ENCODE results near the gene NSDHL. TPM values are rescaled to one million over a fixed set of nuclear protein-coding genes. Genes with fewer than 3 reads are reported as not detected.

Gene NSDHL
- polyA plus RNA-seq, 2 donors, result 43.3 to 60.6 TPM

GRCh38 chrX:152915541-152916241 lies 84.8 kb downstream of the NSDHL start:
- 39 to 49% methylated on average over 13 of the region's 13 CpGs for WGBS, 2 donors
- Histone ChIP-seq H3K27ac (ENCODE audit: low read depth in 2 of 2, low read length in 1 of 2) (no peak overlapping the region), H3K36me3 (ENCODE audit: control insufficient read depth in 2 of 2, insufficient read depth in 2 of 2, low read length in 1 of 2) (peaks cover 0 to 38% of the 10 kb centered on the region in 2 donors), H3K4me1 (ENCODE audit: control insufficient read depth in 2 of 2, insufficient read depth in 2 of 2, low read length in 1 of 2) (peaks cover 0 to 5% of the 10 kb centered on the region in 2 donors), H3K9me3 (ENCODE audit: control insufficient read depth in 2 of 2, insufficient read depth in 1 of 2, low read depth in 1 of 2, low read length in 1 of 2) (no peaks in the 10 kb centered on the region), H3K27me3 (ENCODE audit: control insufficient read depth in 1 of 2, insufficient read depth in 2 of 2, low read length in 2 of 2) (no peaks in the 10 kb centered on the region), H3K4me3 (ENCODE audit: low read depth in 1 of 2, low read length in 2 of 2) (no peak overlapping the region)

GRCh38 chrX:152917656-152918579 lies 87.1 kb downstream of the NSDHL start:
- H3K36me3 ChIP-seq (ENCODE audit: control insufficient read depth in 2 of 2, insufficient read depth in 2 of 2, low read length in 1 of 2), result peaks cover 0 to 40% of the 10 kb centered on the region in 2 donors
- no peak overlapping the region for H3K4me3 ChIP-seq (ENCODE audit: low read depth in 1 of 2, low read length in 2 of 2)
- H3K27ac ChIP-seq (ENCODE audit: low read depth in 2 of 2, low read length in 1 of 2), result no peak overlapping the region
- no peaks in the 10 kb centered on the region for H3K27me3 ChIP-seq (ENCODE audit: control insufficient read depth in 1 of 2, insufficient read depth in 2 of 2, low read length in 2 of 2)
- 70 to 76% methylated on average over 21 of the region's 21 CpGs for WGBS, 2 donors
- no peaks in the 10 kb centered on the region for H3K4me1 ChIP-seq (ENCODE audit: control insufficient read depth in 2 of 2, insufficient read depth in 2 of 2, low read length in 1 of 2)
- no peaks in the 10 kb centered on the region for H3K9me3 ChIP-seq (ENCODE audit: control insufficient read depth in 2 of 2, insufficient read depth in 1 of 2, low read depth in 1 of 2, low read length in 1 of 2)

GRCh38 chrX:152918707-152919106 lies 87.8 kb downstream of the NSDHL start:
- H3K36me3 ChIP-seq (ENCODE audit: control insufficient read depth in 2 of 2, insufficient read depth in 2 of 2, low read length in 1 of 2), result peaks cover 0 to 42% of the 10 kb centered on the region in 2 donors
- H3K4me1 ChIP-seq (ENCODE audit: control insufficient read depth in 2 of 2, insufficient read depth in 2 of 2, low read length in 1 of 2), result no peaks in the 10 kb centered on the region
- no peak overlapping the region for H3K27ac ChIP-seq (ENCODE audit: low read depth in 2 of 2, low read length in 1 of 2)
- no peak overlapping the region for H3K4me3 ChIP-seq (ENCODE audit: low read depth in 1 of 2, low read length in 2 of 2)
- H3K9me3 ChIP-seq (ENCODE audit: control insufficient read depth in 2 of 2, insufficient read depth in 1 of 2, low read depth in 1 of 2, low read length in 1 of 2), result no peaks in the 10 kb centered on the region
- no peaks in the 10 kb centered on the region for H3K27me3 ChIP-seq (ENCODE audit: control insufficient read depth in 1 of 2, insufficient read depth in 2 of 2, low read length in 2 of 2)
- 48 to 84% methylated on average over 7 of the region's 7 CpGs for WGBS, 2 donors

Other genes starting within 250 kb of the NSDHL start
- under 1 TPM; 0.28 to 0.60 TPM for gene GABRQ, start 193.2 kb upstream of the NSDHL start, polyA plus RNA-seq
- gene MAGEA3, start 132.3 kb upstream of the NSDHL start, polyA plus RNA-seq, result not detected
- not detected for gene CSAG2, start 121.8 kb upstream of the NSDHL start, polyA plus RNA-seq
- not detected for gene MAGEA2B, start 116.4 kb upstream of the NSDHL start, polyA plus RNA-seq
- gene CSAG1, start 97.3 kb upstream of the NSDHL start, polyA plus RNA-seq, result not detected
- gene MAGEA12, start 97.3 kb upstream of the NSDHL start, polyA plus RNA-seq, result not detected
- not detected for gene MAGEA2, start 77.2 kb upstream of the NSDHL start, polyA plus RNA-seq
- not detected for gene CSAG3, start 71.8 kb upstream of the NSDHL start, polyA plus RNA-seq
- gene MAGEA6, start 61.4 kb upstream of the NSDHL start, polyA plus RNA-seq, result not detected
- 10 to 100 TPM; 33.8 to 34.4 TPM for gene CETN2, start 306 bp upstream of the NSDHL start, polyA plus RNA-seq
- gene ZNF185, start 67.0 kb downstream of the NSDHL start, polyA plus RNA-seq, result 100 to 1,000 TPM; 217 to 220 TPM
- gene PNMA5, start 163.1 kb downstream of the NSDHL start, polyA plus RNA-seq, result not detected
- gene PNMA3, start 225.4 kb downstream of the NSDHL start, polyA plus RNA-seq, result under 1 TPM; 0.19 to 0.45 TPM
- under 1 TPM; 0.04 to 0.15 TPM for gene PNMA6A, start 241.4 kb downstream of the NSDHL start, polyA plus RNA-seq

All from esophagus (tissue), 2 donors.